ENCODE measurements around the gene SYNPR. TPM values are rescaled to one million over a fixed set of nuclear protein-coding genes. Genes with fewer than 3 reads are reported as not detected.
"Not testable (repeated sequence)": the region's sequence is repeated elsewhere in the genome, so short reads cannot be mapped to it uniquely, and the experiment has no call there.

SYNPR gene
- total and polyA plus RNA-seq, 5 donors from 2014 or later = not detected

DNA sequence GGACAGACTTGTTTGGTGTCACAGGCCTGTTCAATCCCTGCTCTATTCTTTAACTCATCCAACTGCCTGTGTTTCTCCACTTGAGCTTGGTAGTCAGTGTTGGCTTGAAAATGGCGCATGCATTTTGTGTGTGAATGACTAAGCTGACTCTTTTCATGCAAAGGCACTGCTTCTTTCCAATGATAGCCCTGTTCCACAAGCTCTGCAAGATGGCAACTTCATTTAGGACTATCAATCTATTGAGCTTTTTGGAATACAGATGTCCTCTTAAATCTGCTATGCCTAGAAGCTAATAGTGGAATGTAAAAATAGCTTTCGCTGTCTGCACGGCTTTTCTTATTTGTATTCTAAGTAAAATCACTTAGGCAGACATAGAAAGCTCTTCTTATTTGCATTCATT is 33.6 kb upstream of the SYNPR start:
- H3K27ac ChIP-seq (ENCODE audit: insufficient read depth, low read length, poor library complexity, severe bottlenecking) = no peak overlapping the region
- DNase-seq (no peak), ATAC-seq (ENCODE audit: low read depth in 2 of 2) (no peak)
- H3K4me3 ChIP-seq (ENCODE audit: low read depth, low read length) = no peak overlapping the region
- no peaks in the 10 kb centered on the region for H3K9me3 ChIP-seq (ENCODE audit: control insufficient read depth in 2 of 2, low read length in 2 of 2)
- H3K36me3 ChIP-seq (ENCODE audit: control insufficient read depth, insufficient read depth, low read length) = no peaks in the 10 kb centered on the region
- no peaks in the 10 kb centered on the region for H3K27me3 ChIP-seq (ENCODE audit: control insufficient read depth, insufficient read depth, low read length)
- H3K27ac Mint-ChIP-seq = no peak overlapping the region
- no peak overlapping the region for H3K4me3 Mint-ChIP-seq
- no peaks in the 10 kb centered on the region for H3K36me3 Mint-ChIP-seq
- no peaks in the 10 kb centered on the region for H3K27me3 Mint-ChIP-seq
- no peaks in the 10 kb centered on the region for H3K4me1 ChIP-seq (ENCODE audit: control insufficient read depth, insufficient read depth, low read length, poor library complexity, severe bottlenecking)
- H3K9me3 Mint-ChIP-seq = peaks cover 0 to 4% (median 0%) of the 10 kb centered on the region in 7 donors
- no peaks in the 10 kb centered on the region for H3K4me1 Mint-ChIP-seq

GRCh38 chr3:63245726-63246241 is 32.3 kb upstream of the SYNPR start:
- Mint-ChIP-seq H3K36me3 (no peaks in the 10 kb centered on the region), H3K4me1 (no peaks in the 10 kb centered on the region), H3K27me3 (no peaks in the 10 kb centered on the region), H3K27ac (no peak overlapping the region), H3K4me3 (no peak overlapping the region), H3K9me3 (peaks cover 0 to 4% (median 0%) of the 10 kb centered on the region in 7 donors)
- ATAC-seq (ENCODE audit: low read depth in 2 of 2) (no peak), DNase-seq (no peak)
- Histone ChIP-seq H3K27me3 (ENCODE audit: control insufficient read depth, insufficient read depth, low read length) (no peaks in the 10 kb centered on the region), H3K27ac (ENCODE audit: insufficient read depth, low read length, poor library complexity, severe bottlenecking) (no peak overlapping the region), H3K9me3 (ENCODE audit: control insufficient read depth in 2 of 2, low read length in 2 of 2) (no peaks in the 10 kb centered on the region), H3K4me3 (ENCODE audit: low read depth, low read length) (no peak overlapping the region), H3K4me1 (ENCODE audit: control insufficient read depth, insufficient read depth, low read length, poor library complexity, severe bottlenecking) (no peaks in the 10 kb centered on the region), H3K36me3 (ENCODE audit: control insufficient read depth, insufficient read depth, low read length) (no peaks in the 10 kb centered on the region)

GRCh38 chr3:63248015-63248414 is 30.1 kb upstream of the SYNPR start:
- H3K4me3 ChIP-seq (ENCODE audit: low read depth, low read length) = no peak overlapping the region
- no peak overlapping the region for H3K27ac ChIP-seq (ENCODE audit: insufficient read depth, low read length, poor library complexity, severe bottlenecking)
- H3K4me1 ChIP-seq (ENCODE audit: control insufficient read depth, insufficient read depth, low read length, poor library complexity, severe bottlenecking) = no peaks in the 10 kb centered on the region
- Mint-ChIP-seq H3K9me3 (peaks cover 0 to 2% (median 0%) of the 10 kb centered on the region in 7 donors), H3K36me3 (no peaks in the 10 kb centered on the region), H3K27ac (no peak overlapping the region), H3K4me1 (no peaks in the 10 kb centered on the region), H3K4me3 (no peak overlapping the region), H3K27me3 (no peaks in the 10 kb centered on the region)
- DNase-seq = no peak
- ATAC-seq (ENCODE audit: low read depth in 2 of 2) = no peak
- no peaks in the 10 kb centered on the region for H3K27me3 ChIP-seq (ENCODE audit: control insufficient read depth, insufficient read depth, low read length)
- no peaks in the 10 kb centered on the region for H3K36me3 ChIP-seq (ENCODE audit: control insufficient read depth, insufficient read depth, low read length)
- no peaks in the 10 kb centered on the region for H3K9me3 ChIP-seq (ENCODE audit: control insufficient read depth in 2 of 2, low read length in 2 of 2)

DNA sequence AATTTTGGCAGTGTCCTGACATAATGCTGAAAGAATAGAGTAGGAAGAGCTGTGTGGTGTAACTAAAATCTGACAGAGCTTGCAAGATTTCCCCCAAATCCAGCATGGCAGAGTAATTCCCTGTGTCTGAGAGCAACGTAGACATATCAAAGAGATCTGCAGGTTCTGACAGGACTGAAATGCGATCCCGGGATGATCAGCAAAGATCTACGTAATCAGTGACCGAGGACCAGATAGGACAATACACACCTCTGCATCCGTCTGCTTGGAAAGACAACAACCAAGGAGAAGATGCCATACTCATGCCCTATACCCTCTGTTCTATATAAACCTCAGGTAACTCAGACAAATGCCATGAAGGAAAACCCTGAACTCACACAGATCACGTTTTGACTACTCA is 26.6 kb upstream of the SYNPR start:
- H3K4me3 ChIP-seq (ENCODE audit: low read depth, low read length) = no peak overlapping the region
- H3K4me1 ChIP-seq (ENCODE audit: control insufficient read depth, insufficient read depth, low read length, poor library complexity, severe bottlenecking) = no peaks in the 10 kb centered on the region
- H3K27ac ChIP-seq (ENCODE audit: insufficient read depth, low read length, poor library complexity, severe bottlenecking) = no peak overlapping the region
- ATAC-seq (ENCODE audit: low read depth in 2 of 2) = no peak
- H3K36me3 ChIP-seq (ENCODE audit: control insufficient read depth, insufficient read depth, low read length) = no peaks in the 10 kb centered on the region
- H3K27me3 ChIP-seq (ENCODE audit: control insufficient read depth, insufficient read depth, low read length) = no peaks in the 10 kb centered on the region
- H3K9me3 Mint-ChIP-seq = peaks cover 0 to 2% (median 0%) of the 10 kb centered on the region in 7 donors
- no peaks in the 10 kb centered on the region for H3K27me3 Mint-ChIP-seq
- no peak overlapping the region for H3K27ac Mint-ChIP-seq
- no peaks in the 10 kb centered on the region for H3K36me3 Mint-ChIP-seq
- no peak overlapping the region for H3K4me3 Mint-ChIP-seq
- no peaks in the 10 kb centered on the region for H3K9me3 ChIP-seq (ENCODE audit: control insufficient read depth in 2 of 2, low read length in 2 of 2)
- H3K4me1 Mint-ChIP-seq = no peaks in the 10 kb centered on the region
- DNase-seq = no peak

DNA sequence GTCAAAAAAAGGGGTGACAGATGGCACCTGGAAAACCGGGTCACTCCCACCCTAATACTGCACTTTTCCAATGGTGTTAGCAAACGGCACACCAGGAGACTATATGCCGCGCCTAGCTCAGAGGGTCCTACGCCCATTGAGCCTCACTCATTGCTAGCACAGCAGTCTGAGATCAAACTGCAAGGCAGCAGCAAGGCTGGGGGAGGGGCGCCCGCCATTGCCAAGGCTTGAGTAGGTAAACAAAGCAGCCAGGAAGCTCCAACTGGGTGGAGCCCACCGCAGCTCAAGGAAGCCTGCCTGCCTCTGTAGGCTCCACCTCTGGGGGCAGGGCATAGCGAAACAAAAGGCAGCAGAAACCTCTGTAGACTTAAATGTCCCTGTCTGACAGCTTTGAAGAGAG is 22.3 kb upstream of the SYNPR start:
- not testable (repeated sequence) for H3K4me3 ChIP-seq (ENCODE audit: low read depth, low read length); H3K4me1 ChIP-seq (ENCODE audit: control insufficient read depth, insufficient read depth, low read length, poor library complexity, severe bottlenecking); H3K4me1 Mint-ChIP-seq; H3K4me3 Mint-ChIP-seq; DNase-seq; ATAC-seq (ENCODE audit: low read depth in 2 of 2); H3K9me3 ChIP-seq (ENCODE audit: control insufficient read depth in 2 of 2, low read length in 2 of 2); H3K27me3 ChIP-seq (ENCODE audit: control insufficient read depth, insufficient read depth, low read length); H3K36me3 Mint-ChIP-seq; H3K27me3 Mint-ChIP-seq; H3K27ac Mint-ChIP-seq; H3K9me3 Mint-ChIP-seq; H3K36me3 ChIP-seq (ENCODE audit: control insufficient read depth, insufficient read depth, low read length); H3K27ac ChIP-seq (ENCODE audit: insufficient read depth, low read length, poor library complexity, severe bottlenecking)

DNA sequence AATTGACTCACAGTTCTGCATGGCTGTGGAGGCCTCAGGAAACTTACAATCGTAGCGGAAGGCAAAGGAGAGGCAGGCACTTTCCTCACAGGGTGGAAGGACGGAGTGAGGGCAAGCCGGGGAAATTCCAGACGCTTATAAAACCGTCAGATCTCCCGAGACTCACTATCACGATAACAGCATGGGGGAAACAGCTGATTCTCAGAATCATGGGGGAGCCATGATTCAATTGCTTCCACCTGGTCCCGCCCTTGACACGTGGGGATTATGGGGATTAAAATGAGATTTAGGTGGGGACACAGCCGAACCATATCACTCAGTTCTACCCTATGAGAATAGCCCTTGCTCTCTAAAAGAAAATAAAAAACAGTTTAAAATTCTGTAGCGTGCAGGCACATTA is 13.4 kb upstream of the SYNPR start:
- Histone ChIP-seq H3K27me3 (ENCODE audit: control insufficient read depth, insufficient read depth, low read length) (no peaks in the 10 kb centered on the region), H3K9me3 (ENCODE audit: control insufficient read depth in 2 of 2, low read length in 2 of 2) (no peaks in the 10 kb centered on the region), H3K4me3 (ENCODE audit: low read depth, low read length) (no peak overlapping the region), H3K36me3 (ENCODE audit: control insufficient read depth, insufficient read depth, low read length) (no peaks in the 10 kb centered on the region), H3K4me1 (ENCODE audit: control insufficient read depth, insufficient read depth, low read length, poor library complexity, severe bottlenecking) (no peaks in the 10 kb centered on the region), H3K27ac (ENCODE audit: insufficient read depth, low read length, poor library complexity, severe bottlenecking) (no peak overlapping the region)
- Mint-ChIP-seq H3K9me3 (peaks cover 0 to 4% (median 2%) of the 10 kb centered on the region in 7 donors), H3K4me1 (no peaks in the 10 kb centered on the region), H3K36me3 (no peaks in the 10 kb centered on the region), H3K27ac (no peak overlapping the region), H3K27me3 (no peaks in the 10 kb centered on the region), H3K4me3 (no peak overlapping the region)
- ATAC-seq (ENCODE audit: low read depth in 2 of 2) = no peak
- no peak for DNase-seq

DNA sequence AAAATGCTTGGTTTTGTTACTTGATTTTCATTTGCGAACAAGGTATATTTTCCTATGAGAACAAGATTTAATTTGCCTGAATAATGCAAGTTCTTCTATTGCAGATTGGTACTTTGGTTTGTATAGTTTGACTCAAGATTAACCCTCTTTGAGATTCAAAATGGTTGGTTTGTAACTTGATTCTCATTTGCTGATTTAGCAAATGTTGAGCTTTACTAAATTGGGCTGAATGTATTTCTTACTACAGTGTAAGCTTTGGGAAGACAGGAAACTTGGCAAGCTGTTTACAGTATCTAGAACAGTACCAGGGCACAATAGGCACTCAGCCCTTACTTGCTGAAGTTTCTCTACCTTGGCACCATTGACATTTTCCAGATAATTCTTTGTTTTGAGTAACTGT is 3.7 kb upstream of the SYNPR start:
- DNase-seq (no peak), ATAC-seq (ENCODE audit: low read depth in 2 of 2) (no peak)
- H3K4me3 ChIP-seq (ENCODE audit: low read depth, low read length) = no peak overlapping the region
- no peak overlapping the region for H3K27ac ChIP-seq (ENCODE audit: insufficient read depth, low read length, poor library complexity, severe bottlenecking)
- Mint-ChIP-seq H3K27me3 (peaks cover 10% of the 10 kb centered on the region), H3K9me3 (peaks cover 0 to 3% (median 1%) of the 10 kb centered on the region in 7 donors), H3K4me1 (no peaks in the 10 kb centered on the region), H3K27ac (no peak overlapping the region), H3K4me3 (no peak overlapping the region), H3K36me3 (no peaks in the 10 kb centered on the region)
- no peaks in the 10 kb centered on the region for H3K27me3 ChIP-seq (ENCODE audit: control insufficient read depth, insufficient read depth, low read length)
- no peaks in the 10 kb centered on the region for H3K36me3 ChIP-seq (ENCODE audit: control insufficient read depth, insufficient read depth, low read length)
- H3K4me1 ChIP-seq (ENCODE audit: control insufficient read depth, insufficient read depth, low read length, poor library complexity, severe bottlenecking) = no peaks in the 10 kb centered on the region
- H3K9me3 ChIP-seq (ENCODE audit: control insufficient read depth in 2 of 2, low read length in 2 of 2) = no peaks in the 10 kb centered on the region

DNA sequence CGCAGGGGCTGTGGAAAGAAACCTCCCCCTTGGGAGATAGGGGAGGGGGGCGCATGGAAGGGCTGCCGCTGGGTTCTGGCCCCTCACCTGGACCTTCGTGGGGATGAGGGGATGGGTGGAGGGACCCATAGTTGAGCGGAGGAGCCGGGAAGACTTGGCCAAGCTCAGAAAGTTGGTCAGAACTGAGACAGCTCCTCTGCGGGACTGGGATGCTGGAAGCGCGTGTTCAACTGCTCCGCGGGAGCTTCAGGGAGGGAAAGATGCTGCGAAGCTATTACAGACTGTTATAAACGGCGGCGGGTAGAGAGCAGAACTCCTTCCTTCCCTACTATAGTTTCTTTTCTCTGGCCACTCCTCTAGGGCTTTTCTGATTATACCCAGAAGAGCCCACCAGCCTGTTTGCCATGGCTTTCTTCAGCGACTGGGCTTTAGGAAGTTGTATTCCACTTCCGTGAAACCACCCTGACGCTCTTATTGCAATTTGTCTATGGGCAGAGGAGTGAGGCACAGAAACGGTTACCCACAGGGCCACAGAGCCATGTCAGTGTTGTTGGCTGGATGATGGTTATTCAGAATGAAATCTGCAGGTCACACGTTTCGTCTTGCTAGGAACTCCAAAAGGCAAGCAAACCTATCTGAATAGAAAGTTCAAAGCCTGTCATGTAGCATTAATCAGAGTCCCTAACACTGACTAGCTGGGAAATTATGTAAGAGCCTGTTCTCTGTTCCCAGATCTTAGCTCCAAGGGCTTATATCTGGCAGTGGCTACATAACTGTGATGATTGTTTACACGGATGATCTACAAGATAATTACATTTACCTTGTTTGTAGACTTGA is 1.1 kb downstream of the SYNPR start:
- H3K36me3 ChIP-seq (ENCODE audit: control insufficient read depth, insufficient read depth, low read length) = no peaks in the 10 kb centered on the region
- H3K4me3 ChIP-seq (ENCODE audit: low read depth, low read length) = no peak overlapping the region
- peaks cover 16% of the 10 kb centered on the region for H3K27me3 Mint-ChIP-seq
- no peak for ATAC-seq (ENCODE audit: low read depth in 2 of 2)
- H3K9me3 Mint-ChIP-seq = peaks cover 0 to 2% (median 0%) of the 10 kb centered on the region in 7 donors
- no peak for DNase-seq
- no peak overlapping the region for H3K27ac Mint-ChIP-seq
- H3K4me3 Mint-ChIP-seq = no peak overlapping the region
- H3K27me3 ChIP-seq (ENCODE audit: control insufficient read depth, insufficient read depth, low read length) = peaks cover 2% of the 10 kb centered on the region
- H3K4me1 ChIP-seq (ENCODE audit: control insufficient read depth, insufficient read depth, low read length, poor library complexity, severe bottlenecking) = no peaks in the 10 kb centered on the region
- H3K4me1 Mint-ChIP-seq = no peaks in the 10 kb centered on the region
- H3K9me3 ChIP-seq (ENCODE audit: control insufficient read depth in 2 of 2, low read length in 2 of 2) = no peaks in the 10 kb centered on the region
- H3K36me3 Mint-ChIP-seq = no peaks in the 10 kb centered on the region
- no peak overlapping the region for H3K27ac ChIP-seq (ENCODE audit: insufficient read depth, low read length, poor library complexity, severe bottlenecking)

Data from CD4-positive, CD25-positive, alpha-beta regulatory T cell (primary cell).